H9 (cell line): ENCODE data around the gene PTGFRN. TPM values are rescaled to one million over a fixed set of nuclear protein-coding genes. Genes with fewer than 3 reads are reported as not detected.

Experiments used
- DNase-seq: peaks from one replicate; pipeline ENCODE4 v3.0.0-alpha.2; 2017
- H2AFZ ChIP-seq: one replicate; pipeline ENCODE4 v1.6.1; 2013; ENCODE audit warnings: mild to moderate bottlenecking, low read length, control low read depth, moderate library complexity
- H2AK5ac ChIP-seq: 2 replicates; pipeline ENCODE4 v1.6.1; 2013; ENCODE audit warnings: low read length, control low read depth, mixed read lengths; ENCODE audit not compliant: insufficient read length
- H2BK120ac ChIP-seq: one replicate; pipeline ENCODE4 v1.6.1; 2013; ENCODE audit warnings: low read depth, mild to moderate bottlenecking, low read length, control low read depth, inconsistent platforms; ENCODE audit not compliant: poor library complexity, severe bottlenecking
- H2BK12ac ChIP-seq: 2 replicates; pipeline ENCODE4 v1.6.1; 2013; ENCODE audit warnings: low read length, control low read depth, mixed read lengths, low read depth; ENCODE audit not compliant: insufficient read length
- H2BK15ac ChIP-seq: 2 replicates; pipeline ENCODE4 v1.6.1; 2013; ENCODE audit warnings: low read depth, low read length, control low read depth
- H2BK20ac ChIP-seq: one replicate; pipeline ENCODE4 v1.6.1; 2013; ENCODE audit warnings: low read depth, mild to moderate bottlenecking, low read length, control low read depth, inconsistent platforms; ENCODE audit not compliant: poor library complexity, severe bottlenecking
- H2BK5ac ChIP-seq: 2 replicates; pipeline ENCODE4 v1.6.1; 2013; ENCODE audit warnings: low read length, control low read depth, mixed read lengths; ENCODE audit not compliant: insufficient read length
- H3K14ac ChIP-seq: 2 replicates; pipeline ENCODE4 v1.6.1; 2013; ENCODE audit warnings: low read length, control low read depth; ENCODE audit not compliant: insufficient read depth
- H3K18ac ChIP-seq: 2 replicates; pipeline ENCODE4 v1.6.1; 2013; ENCODE audit warnings: low read depth, mild to moderate bottlenecking, mixed read lengths, low read length, control low read depth; ENCODE audit not compliant: insufficient read length
- H3K23ac ChIP-seq: 2 replicates; pipeline ENCODE4 v1.6.1; 2013; ENCODE audit warnings: low read length, control low read depth, mixed read lengths, low read depth; ENCODE audit not compliant: insufficient read length
- H3K23me2 ChIP-seq: 2 replicates; pipeline ENCODE4 v1.6.1; 2013; ENCODE audit warnings: low read depth, mild to moderate bottlenecking, mixed read lengths, low read length, control low read depth; ENCODE audit not compliant: insufficient read length, poor library complexity, severe bottlenecking
- H3K27ac ChIP-seq: 2 replicates; pipeline ENCODE4 v1.5.1; 2013; ENCODE audit warnings: low read length, control low read depth, mixed read lengths, low read depth; ENCODE audit not compliant: insufficient read length
- H3K27me3 ChIP-seq: 2 replicates; pipeline ENCODE4 v1.6.1; 2013; ENCODE audit warnings: low read length, control low read depth, inconsistent platforms; ENCODE audit not compliant: insufficient read depth
- H3K4ac ChIP-seq: 2 replicates; pipeline ENCODE4 v1.6.1; 2013; ENCODE audit warnings: low read depth, mild to moderate bottlenecking, control low read depth, inconsistent platforms, low read length, moderate library complexity
- H3K4me1 ChIP-seq: 2 replicates; pipeline ENCODE4 v1.6.1; 2013; ENCODE audit warnings: low read length, control low read depth, inconsistent platforms; ENCODE audit not compliant: insufficient read depth
- H3K4me2 ChIP-seq: 2 replicates; pipeline ENCODE4 v1.6.1; 2013; ENCODE audit warnings: low read length, control low read depth, mixed read lengths; ENCODE audit not compliant: insufficient read length, insufficient read depth
- H3K56ac ChIP-seq: 2 replicates; pipeline ENCODE4 v1.6.1; 2013; ENCODE audit warnings: low read depth, mild to moderate bottlenecking, mixed read lengths, low read length, control low read depth; ENCODE audit not compliant: insufficient read length
- H3K79me1 ChIP-seq: 2 replicates; pipeline ENCODE4 v1.6.1; 2013; ENCODE audit warnings: low read depth, mild to moderate bottlenecking, moderate library complexity, low read length, control low read depth, inconsistent platforms; ENCODE audit not compliant: insufficient read depth, poor library complexity, severe bottlenecking
- H3K79me2 ChIP-seq: 2 replicates; pipeline ENCODE4 v1.6.1; 2013; ENCODE audit warnings: low read length, control low read depth, inconsistent platforms; ENCODE audit not compliant: insufficient read depth
- H3K9ac ChIP-seq: 2 replicates; pipeline ENCODE4 v1.6.1; 2013; ENCODE audit warnings: low read length, control low read depth, mixed read lengths; ENCODE audit not compliant: insufficient read length; ENCODE audit errors: extremely low read depth
- H3K9me3 ChIP-seq: one replicate; pipeline ENCODE4 v1.6.1; 2013; ENCODE audit warnings: low read depth, low read length, inconsistent platforms; ENCODE audit not compliant: control insufficient read depth
- H3T11ph ChIP-seq: one replicate; pipeline ENCODE4 v1.6.1; 2013; ENCODE audit warnings: mild to moderate bottlenecking, low read length, control low read depth, inconsistent platforms
- H4K20me1 ChIP-seq: one replicate; pipeline ENCODE4 v1.6.1; 2013; ENCODE audit not compliant: control insufficient read depth, insufficient read length, insufficient read depth
- H4K5ac ChIP-seq: 2 replicates; pipeline ENCODE4 v1.6.1; 2013; ENCODE audit warnings: low read depth, mild to moderate bottlenecking, mixed read lengths, low read length, control low read depth; ENCODE audit not compliant: insufficient read length
- H4K8ac ChIP-seq: replicated peaks from 2 replicates; pipeline ENCODE4 v1.6.1; 2013; ENCODE audit warnings: low read length, control low read depth, mixed read lengths, low read depth; ENCODE audit not compliant: insufficient read length
- H4K91ac ChIP-seq: 2 replicates; pipeline ENCODE4 v1.6.1; 2013; ENCODE audit warnings: low read depth, mild to moderate bottlenecking, moderate library complexity, mixed read lengths, low read length, control low read depth; ENCODE audit not compliant: insufficient read length
- H3K27ac Mint-ChIP-seq, 3 experiments: 2 replicates in 2 of 3; 3 replicates in 1 of 3; pipeline ENCODE4 v1.8.0; 2020 to 2021; ENCODE audit warnings: mixed read lengths in 3 of 3, mild to moderate bottlenecking in 1 of 3, moderate library complexity in 1 of 3
- H3K27me3 Mint-ChIP-seq: 2 replicates; pipeline ENCODE4 v1.8.0; 2021; ENCODE audit warnings: low read depth, mild to moderate bottlenecking, moderate library complexity, mixed read lengths
- H3K36me3 Mint-ChIP-seq, 3 experiments: 2 replicates in 2 of 3; 3 replicates in 1 of 3; pipeline ENCODE4 v1.8.0; 2020 to 2021; ENCODE audit warnings: low read depth in 3 of 3, mixed read lengths in 3 of 3; ENCODE audit not compliant: insufficient read depth in 1 of 3
- H3K4me1 Mint-ChIP-seq, 2 experiments: 2 replicates each; pipeline ENCODE4 v1.8.0; 2020; ENCODE audit warnings: mixed read lengths in 2 of 2
- H3K4me3 Mint-ChIP-seq, 2 experiments: 2 replicates in 1 of 2; 3 replicates in 1 of 2; pipeline ENCODE4 v1.8.0; 2020 to 2021; ENCODE audit warnings: mild to moderate bottlenecking in 2 of 2, mixed read lengths in 2 of 2, moderate library complexity in 1 of 2
- H3K9me3 Mint-ChIP-seq, 2 experiments: 2 replicates in 1 of 2; 3 replicates in 1 of 2; pipeline ENCODE4 v1.8.0; 2020; ENCODE audit warnings: mild to moderate bottlenecking in 2 of 2, mixed read lengths in 2 of 2, moderate library complexity in 1 of 2
- WGBS: extraction: QIAGEN DNeasy Blood & Tissue Kit; methylation state at CpG from one replicate; pipeline ENCODE4 v1.1.7; 2013; ENCODE audit warnings: missing lambda C conversion rate, low lambda C conversion rate, mixed read lengths; ENCODE audit not compliant: insufficient read length; ENCODE audit errors: extremely low coverage; 5-methylcytosine and 5-hydroxymethylcytosine counted together
- total RNA-seq: library from RNA; stranded (reverse); gene quantifications from 2 replicates; pipeline ENCODE4 v1.2.1, GENCODE V29; 2021
- TF ChIP-seq, protein P1 (sequence below): fragments of 200-600 bp; sonication (generic); conservative IDR thresholded peaks from 3 replicates; pipeline ENCODE4 v1.8.0; 2021; ENCODE audit warnings: antibody characterized with exemption, mild to moderate bottlenecking

PTGFRN gene
- total RNA-seq, 1 experiment from 2014 or later = 26.3 TPM

DNA sequence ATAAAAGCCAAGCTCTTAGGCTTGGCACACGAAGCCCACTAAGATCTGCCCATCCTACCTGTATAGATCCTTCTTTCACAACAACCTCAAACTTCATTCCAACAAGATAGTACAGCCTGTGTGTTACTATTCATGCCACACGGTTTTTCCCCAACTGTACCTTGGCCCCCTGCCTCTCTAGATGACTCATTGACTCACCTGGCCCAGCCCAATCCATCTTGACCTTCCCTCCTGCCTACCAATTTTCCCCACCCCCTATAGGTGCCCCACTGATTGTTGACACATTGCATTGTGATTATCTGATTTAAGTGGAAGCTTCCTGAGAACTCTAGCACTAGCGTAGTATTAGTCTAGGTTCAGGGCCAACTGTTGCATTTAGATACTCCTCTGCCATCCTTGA is 89.9 kb downstream of the PTGFRN start:
- Histone ChIP-seq H2BK120ac (no peak overlapping the region), H3K79me1 (no peaks in the 10 kb centered on the region), H3K9me3 (no peaks in the 10 kb centered on the region), H3K23ac (no peak overlapping the region), H4K5ac (no peak overlapping the region), H3K4ac (no peak overlapping the region), H3K14ac (no peak overlapping the region), H3K27ac (no peak overlapping the region), H3K27me3 (no peaks in the 10 kb centered on the region; the same call in 1 of the 2 replicates), H2BK15ac (no peak overlapping the region), H2AFZ (no peak overlapping the region), H3K4me2 (no peak overlapping the region), H4K8ac (no peak overlapping the region), H2AK5ac (no peak overlapping the region), H3K23me2 (no peaks in the 10 kb centered on the region), H3K56ac (no peak overlapping the region), H2BK5ac (no peak overlapping the region), H3K79me2 (no peaks in the 10 kb centered on the region), H3K9ac (no peak overlapping the region), H2BK20ac (no peak overlapping the region), H3K18ac (no peak overlapping the region), H4K91ac (no peak overlapping the region), H4K20me1 (no peaks in the 10 kb centered on the region), H3K4me1 (peaks cover 5% of the 10 kb centered on the region; the same call in 1 of the 2 replicates), H2BK12ac (no peak overlapping the region), H3T11ph (no peak overlapping the region)
- no peak overlapping the region for H3K4me3 Mint-ChIP-seq
- TF ChIP-seq, protein P1, sequence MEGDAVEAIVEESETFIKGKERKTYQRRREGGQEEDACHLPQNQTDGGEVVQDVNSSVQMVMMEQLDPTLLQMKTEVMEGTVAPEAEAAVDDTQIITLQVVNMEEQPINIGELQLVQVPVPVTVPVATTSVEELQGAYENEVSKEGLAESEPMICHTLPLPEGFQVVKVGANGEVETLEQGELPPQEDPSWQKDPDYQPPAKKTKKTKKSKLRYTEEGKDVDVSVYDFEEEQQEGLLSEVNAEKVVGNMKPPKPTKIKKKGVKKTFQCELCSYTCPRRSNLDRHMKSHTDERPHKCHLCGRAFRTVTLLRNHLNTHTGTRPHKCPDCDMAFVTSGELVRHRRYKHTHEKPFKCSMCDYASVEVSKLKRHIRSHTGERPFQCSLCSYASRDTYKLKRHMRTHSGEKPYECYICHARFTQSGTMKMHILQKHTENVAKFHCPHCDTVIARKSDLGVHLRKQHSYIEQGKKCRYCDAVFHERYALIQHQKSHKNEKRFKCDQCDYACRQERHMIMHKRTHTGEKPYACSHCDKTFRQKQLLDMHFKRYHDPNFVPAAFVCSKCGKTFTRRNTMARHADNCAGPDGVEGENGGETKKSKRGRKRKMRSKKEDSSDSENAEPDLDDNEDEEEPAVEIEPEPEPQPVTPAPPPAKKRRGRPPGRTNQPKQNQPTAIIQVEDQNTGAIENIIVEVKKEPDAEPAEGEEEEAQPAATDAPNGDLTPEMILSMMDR = no peak
- peaks cover 17 to 22% of the 10 kb centered on the region in 2 experiments for H3K4me1 Mint-ChIP-seq
- no CpG with 5 or more reads among the region's 3 CpGs for WGBS
- H3K27me3 Mint-ChIP-seq = peaks cover 2% of the 10 kb centered on the region; the same call in 1 of the 2 replicates
- no peaks in the 10 kb centered on the region for H3K36me3 Mint-ChIP-seq
- no peak overlapping the region; a peak in 1 of 7 replicates for H3K27ac Mint-ChIP-seq
- no peak for DNase-seq
- no peaks in the 10 kb centered on the region for H3K9me3 Mint-ChIP-seq
